ENCODE results near the gene HACL1.

GRCh38 chr3:15525790-15526189, 75.6 kb downstream of the HACL1 start:
- TF ChIP-seq POLR2A (IDR thresholded peaks at IDR 0.05), result no peak
- no peak for TF ChIP-seq CTCF (IDR thresholded peaks at IDR 0.05 in 8 of 11, conservative IDR thresholded peaks at IDR 0.05 in 3 of 11)
